Mucosa of rectum (tissue), 2 donors: ENCODE measurements around the gene CACNG1.
"Not testable (repeated sequence)": the region's sequence is repeated elsewhere in the genome, so short reads cannot be mapped to it uniquely, and the experiment has no call there.

Experiments used
- H3K27ac ChIP-seq, 2 donors: one replicate each; pipeline ENCODE4 v1.7.0; 2013; ENCODE audit warnings: inconsistent platforms in 2 of 2, low read depth in 2 of 2, low read length in 2 of 2
- H3K27me3 ChIP-seq, 2 donors: one replicate each; pipeline ENCODE4 v1.7.0; 2013; ENCODE audit warnings: low read length in 2 of 2; ENCODE audit not compliant: control insufficient read depth in 2 of 2, insufficient read depth in 2 of 2
- H3K36me3 ChIP-seq, 2 donors: one replicate each; pipeline ENCODE4 v1.7.0; 2013; ENCODE audit warnings: low read length in 2 of 2; ENCODE audit not compliant: control insufficient read depth in 2 of 2, insufficient read depth in 2 of 2
- H3K4me1 ChIP-seq, 2 donors: one replicate each; pipeline ENCODE4 v1.7.0; 2013; ENCODE audit warnings: low read length in 2 of 2, mild to moderate bottlenecking in 1 of 2; ENCODE audit not compliant: control insufficient read depth in 2 of 2, insufficient read depth in 2 of 2
- H3K4me3 ChIP-seq, 2 donors: one replicate each; pipeline ENCODE4 v1.7.0; 2013; ENCODE audit warnings: low read length in 2 of 2
- H3K9ac ChIP-seq, 2 donors: one replicate each; pipeline ENCODE4 v1.7.0; 2013; ENCODE audit warnings: low read length in 2 of 2, low read depth in 1 of 2, mild to moderate bottlenecking in 1 of 2
- H3K9me3 ChIP-seq, 2 donors: one replicate each; pipeline ENCODE4 v1.7.0; 2013; ENCODE audit warnings: low read length in 2 of 2; ENCODE audit not compliant: control insufficient read depth in 2 of 2
- donor health status: healthy.
- donor health status: Normal muscosa, but diverticular disease.

Gene CACNG1

GRCh38 chr17:67074781-67075180, 30.4 kb downstream of the CACNG1 start:
- peaks cover 0 to 3% of the 10 kb centered on the region in 2 donors for H3K4me1 ChIP-seq
- no peak overlapping the region for H3K4me3 ChIP-seq
- no peaks in the 10 kb centered on the region for H3K9me3 ChIP-seq
- no peak overlapping the region for H3K27ac ChIP-seq
- H3K9ac ChIP-seq, result no peak overlapping the region
- peaks cover 6 to 13% of the 10 kb centered on the region in 2 donors for H3K36me3 ChIP-seq
- no peaks in the 10 kb centered on the region for H3K27me3 ChIP-seq

GRCh38 chr17:67076290-67076689, 31.9 kb downstream of the CACNG1 start:
- Histone ChIP-seq H3K4me3 (no peak overlapping the region), H3K9me3 (no peaks in the 10 kb centered on the region), H3K27me3 (no peaks in the 10 kb centered on the region), H3K4me1 (peaks cover 0 to 6% of the 10 kb centered on the region in 2 donors), H3K9ac (no peak overlapping the region), H3K27ac (no peak overlapping the region), H3K36me3 (peaks cover 6 to 13% of the 10 kb centered on the region in 2 donors)

DNA sequence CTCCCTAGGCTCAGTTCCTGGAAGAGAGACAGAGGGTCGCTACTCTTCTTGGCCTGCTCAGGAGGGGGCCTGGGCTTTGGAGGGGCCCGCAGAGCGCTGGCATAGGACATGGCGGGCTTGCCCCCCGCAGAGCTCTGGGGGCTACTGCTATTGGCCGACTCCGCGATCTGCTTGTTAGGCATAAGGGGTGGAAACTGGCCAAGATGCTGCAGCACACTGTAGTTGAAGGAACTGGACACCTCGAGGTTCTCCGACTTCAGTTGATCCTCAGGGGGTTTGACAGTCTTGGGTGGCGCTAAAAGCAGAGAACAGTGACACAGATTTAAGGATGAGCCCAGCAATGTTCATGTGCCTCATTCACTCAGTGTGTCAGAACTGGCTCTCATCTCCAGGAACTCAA, 33.9 kb downstream of the CACNG1 start:
- no peaks in the 10 kb centered on the region for H3K9me3 ChIP-seq

GRCh38 chr17:67079491-67079890, 35.1 kb downstream of the CACNG1 start:
- Histone ChIP-seq H3K27ac (no peak overlapping the region), H3K36me3 (peaks cover 6 to 12% of the 10 kb centered on the region in 2 donors)

More for the DNA sequence above, 33.9 kb downstream of the CACNG1 start:
- no peak overlapping the region for H3K27ac ChIP-seq
- H3K36me3 ChIP-seq, result peaks cover 6 to 12% of the 10 kb centered on the region in 2 donors
- peaks cover 0 to 6% of the 10 kb centered on the region in 2 donors for H3K4me1 ChIP-seq
- H3K9ac ChIP-seq, result no peak overlapping the region
- no peak overlapping the region for H3K4me3 ChIP-seq
- no peaks in the 10 kb centered on the region for H3K27me3 ChIP-seq

DNA sequence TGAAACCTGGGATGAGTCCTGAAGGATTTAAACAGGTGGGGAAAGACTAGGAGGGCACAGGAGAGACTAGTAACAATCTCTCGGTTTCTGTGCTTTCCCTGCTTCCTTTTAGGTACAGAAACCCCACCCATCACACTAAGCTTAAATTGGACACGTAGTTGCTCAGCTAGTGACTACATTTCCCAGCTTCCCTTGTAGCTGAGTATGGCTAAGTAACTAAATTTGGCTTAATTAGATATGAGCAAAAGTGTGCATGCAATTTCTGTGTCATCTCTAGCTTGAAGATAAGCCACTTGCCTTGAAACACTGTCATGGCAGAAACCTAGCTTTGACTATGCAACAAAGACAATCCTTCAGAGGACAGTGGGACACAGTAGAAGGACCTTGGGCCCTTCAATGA, 36.5 kb downstream of the CACNG1 start:
- Histone ChIP-seq H3K36me3 (peaks cover 6 to 10% of the 10 kb centered on the region in 2 donors), H3K27me3 (no peaks in the 10 kb centered on the region), H3K4me1 (peaks cover 0 to 6% of the 10 kb centered on the region in 2 donors), H3K27ac (no peak overlapping the region), H3K9ac (no peak overlapping the region), H3K4me3 (no peak overlapping the region), H3K9me3 (no peaks in the 10 kb centered on the region)

More at GRCh38 chr17:67079491-67079890, 35.1 kb downstream of the CACNG1 start:
- H3K9me3 ChIP-seq, result no peaks in the 10 kb centered on the region
- H3K4me3 ChIP-seq, result no peak overlapping the region
- peaks cover 0 to 6% of the 10 kb centered on the region in 2 donors for H3K4me1 ChIP-seq
- H3K27me3 ChIP-seq, result no peaks in the 10 kb centered on the region
- no peak overlapping the region for H3K9ac ChIP-seq

DNA sequence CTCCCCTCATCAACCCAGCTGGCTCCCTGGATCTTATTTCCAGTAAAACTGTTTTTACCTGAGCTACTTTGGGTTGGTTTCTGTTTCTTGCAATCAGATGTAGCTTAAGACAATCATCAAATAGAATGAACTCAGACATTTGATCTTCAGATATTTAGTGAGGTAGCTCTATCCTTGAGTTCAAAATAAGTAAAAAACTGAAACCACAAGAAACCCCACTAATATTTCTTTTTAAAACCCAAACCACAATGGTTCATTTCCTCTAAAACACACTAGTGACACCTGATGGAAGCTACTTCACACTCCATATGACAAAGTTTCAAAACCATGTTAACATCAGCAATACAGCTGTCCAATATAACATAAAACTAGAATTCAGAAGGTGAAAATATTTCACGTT, 37.8 kb downstream of the CACNG1 start:
- H3K4me1 ChIP-seq, result peaks cover 0 to 3% of the 10 kb centered on the region in 2 donors
- H3K4me3 ChIP-seq, result peak overlapping the region in 1 of 2 donors; percentile 15
- no peaks in the 10 kb centered on the region for H3K9me3 ChIP-seq
- H3K27ac ChIP-seq, result no peak overlapping the region
- no peaks in the 10 kb centered on the region for H3K27me3 ChIP-seq
- no peak overlapping the region for H3K9ac ChIP-seq
- peaks cover 12 to 17% of the 10 kb centered on the region in 2 donors for H3K36me3 ChIP-seq

DNA sequence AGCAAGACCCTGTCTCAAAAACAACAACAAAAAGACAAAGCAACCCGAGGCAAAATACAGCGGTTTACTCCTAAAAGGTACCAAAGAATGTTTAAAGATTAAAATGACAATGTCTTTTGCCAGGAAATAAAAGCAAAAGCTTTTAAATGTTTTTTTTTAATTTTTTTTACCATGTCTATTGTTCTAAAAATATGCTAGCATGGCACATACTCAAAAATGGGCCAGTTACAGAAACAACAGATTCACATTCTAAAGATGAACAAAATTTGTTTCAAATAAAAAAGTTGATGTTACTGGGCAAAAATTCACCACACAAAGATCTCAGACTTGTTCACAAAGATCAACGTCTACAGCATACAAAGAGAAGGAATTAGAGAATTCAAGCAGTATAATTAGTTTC, 41.1 kb downstream of the CACNG1 start:
- Histone ChIP-seq H3K36me3 (peaks cover 8 to 13% of the 10 kb centered on the region in 2 donors), H3K4me3 (no peak overlapping the region), H3K9me3 (no peaks in the 10 kb centered on the region), H3K27me3 (no peaks in the 10 kb centered on the region), H3K9ac (no peak overlapping the region), H3K4me1 (peaks cover 0 to 3% of the 10 kb centered on the region in 2 donors), H3K27ac (no peak overlapping the region)

GRCh38 chr17:67088639-67089038, 44.3 kb downstream of the CACNG1 start:
- Histone ChIP-seq H3K9ac (no peak overlapping the region), H3K4me1 (no peaks in the 10 kb centered on the region), H3K9me3 (no peaks in the 10 kb centered on the region), H3K36me3 (peaks cover 8 to 9% of the 10 kb centered on the region in 2 donors), H3K27ac (no peak overlapping the region), H3K4me3 (no peak overlapping the region), H3K27me3 (no peaks in the 10 kb centered on the region)

DNA sequence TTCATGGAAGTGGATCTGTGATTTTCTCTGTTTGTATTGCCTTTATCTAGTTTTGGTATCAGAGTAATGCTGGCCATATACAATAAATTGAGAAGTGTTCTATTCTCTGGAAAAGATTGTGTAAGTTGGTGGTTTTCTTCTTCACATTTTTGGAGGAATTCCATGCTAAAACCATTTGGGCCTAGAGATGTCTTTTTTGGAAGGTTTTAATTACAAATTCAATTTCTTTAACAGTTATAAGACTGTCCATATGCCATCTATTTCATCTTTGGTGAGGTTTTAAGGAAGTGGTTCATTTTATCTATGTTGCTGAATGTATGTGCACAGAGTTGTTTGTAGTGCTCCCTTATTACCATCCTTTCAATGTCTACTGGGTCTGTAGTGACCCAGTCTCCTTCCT, 46.0 kb downstream of the CACNG1 start:
- H3K36me3 ChIP-seq, result peaks cover 9 to 13% of the 10 kb centered on the region in 2 donors
- no peak overlapping the region for H3K4me3 ChIP-seq
- H3K27me3 ChIP-seq, result no peaks in the 10 kb centered on the region
- H3K9ac ChIP-seq, result no peak overlapping the region
- no peak overlapping the region for H3K27ac ChIP-seq
- H3K4me1 ChIP-seq, result no peaks in the 10 kb centered on the region
- no peaks in the 10 kb centered on the region for H3K9me3 ChIP-seq

DNA sequence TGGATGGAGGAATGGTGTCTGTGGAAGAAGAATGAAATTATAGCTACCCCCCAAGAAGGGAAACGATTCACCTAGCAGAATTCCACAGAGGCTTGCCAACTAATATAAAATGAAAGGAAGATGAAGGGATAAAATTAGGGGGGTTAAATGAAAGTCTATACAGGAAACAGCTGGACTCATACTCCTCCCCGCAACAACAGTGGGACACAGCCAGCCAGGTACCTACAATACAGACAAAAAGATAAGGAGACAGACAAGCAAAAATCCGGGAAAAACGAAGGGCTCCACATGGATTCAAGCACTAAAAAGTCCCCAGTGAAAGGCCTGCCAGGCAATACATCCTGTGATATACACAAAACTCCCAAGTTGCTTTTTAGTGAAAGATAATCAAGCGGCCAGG, 47.9 kb downstream of the CACNG1 start:
- Histone ChIP-seq H3K36me3 (peaks cover 3 to 5% of the 10 kb centered on the region in 2 donors), H3K9me3 (no peaks in the 10 kb centered on the region), H3K27ac (no peak overlapping the region), H3K9ac (no peak overlapping the region), H3K4me1 (no peaks in the 10 kb centered on the region), H3K27me3 (no peaks in the 10 kb centered on the region), H3K4me3 (no peak overlapping the region)

DNA sequence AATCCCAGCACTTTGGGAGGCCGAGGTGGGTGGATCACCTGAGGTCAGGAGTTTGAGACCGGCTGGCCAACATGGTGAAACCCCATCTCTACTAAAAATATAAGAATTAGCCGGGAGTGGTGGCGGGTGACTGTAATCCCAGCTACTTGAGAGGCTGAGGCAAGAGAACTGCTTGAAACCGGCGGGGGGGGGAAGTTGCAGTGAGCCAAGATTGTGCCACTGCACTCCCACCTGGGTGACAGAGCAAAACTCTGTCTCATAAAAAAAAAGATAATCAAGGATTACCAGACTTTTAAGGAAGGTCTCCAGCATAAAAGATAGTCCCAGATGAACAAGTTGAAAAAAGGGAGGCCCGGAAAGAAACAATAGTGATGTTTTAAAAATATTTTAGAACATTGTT, 48.4 kb downstream of the CACNG1 start:
- not testable (repeated sequence) for H3K27ac ChIP-seq, H3K36me3 ChIP-seq, H3K4me3 ChIP-seq, H3K4me1 ChIP-seq, H3K9ac ChIP-seq, H3K27me3 ChIP-seq, H3K9me3 ChIP-seq
